Stimulated activated naive CD4-positive, alpha-beta T cell treated with Interleukin-2 at 50 U/mL for 16 hours (primary cell): Measurements from ENCODE around the gene TRIM60.
"Not testable (repeated sequence)": the region's sequence is repeated elsewhere in the genome, so short reads cannot be mapped to it uniquely, and the experiment has no call there.

ENCODE experiments used
- DNase-seq: peaks from one replicate; lab custom pipeline; 2025; lab: John Stamatoyannopoulos, UW

TRIM60 gene

DNA sequence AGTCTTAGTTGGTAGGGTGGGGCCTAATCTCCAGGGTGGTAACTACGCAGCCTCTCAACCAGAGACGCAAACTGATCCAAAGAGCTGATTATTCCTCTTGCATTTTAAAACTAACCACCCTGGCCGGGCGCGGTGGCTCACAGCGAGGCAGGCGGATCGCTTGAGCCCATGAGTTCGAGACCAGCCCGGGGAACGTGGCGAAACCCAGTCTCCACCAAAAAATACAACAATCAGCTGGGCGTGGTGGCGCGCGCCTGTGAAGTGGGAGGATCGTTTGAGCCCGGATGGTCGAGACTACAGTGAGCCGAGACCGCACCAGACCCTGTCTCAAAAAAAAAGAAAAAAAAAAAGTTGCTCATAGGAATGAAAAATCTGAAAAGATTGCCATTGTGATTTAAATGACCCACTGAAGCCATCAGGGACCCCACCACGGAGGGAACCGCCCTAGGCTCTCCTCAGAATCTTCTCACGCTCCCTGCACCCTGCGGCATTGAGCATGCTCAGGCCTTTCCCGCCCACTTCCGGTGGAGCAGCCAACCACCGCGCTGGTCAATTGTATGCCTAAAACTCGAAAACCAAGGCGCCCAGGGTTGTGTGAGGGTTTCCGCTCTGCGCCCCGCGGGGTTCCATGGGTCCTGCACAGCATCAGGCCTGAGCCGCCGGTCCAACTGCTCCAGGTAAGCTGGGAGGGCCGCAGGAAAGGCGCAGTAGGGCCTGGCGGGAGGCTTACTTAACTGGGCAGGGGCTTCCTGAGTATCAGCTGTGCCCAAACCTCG is at the start of gene TRIM60:
Gene TRIM60 (plus strand): TSS at position 564 of the 776 bp plus-strand sequence. CDS start 8,074 bp downstream, outside the sequence.
- no peak for DNase-seq

DNA sequence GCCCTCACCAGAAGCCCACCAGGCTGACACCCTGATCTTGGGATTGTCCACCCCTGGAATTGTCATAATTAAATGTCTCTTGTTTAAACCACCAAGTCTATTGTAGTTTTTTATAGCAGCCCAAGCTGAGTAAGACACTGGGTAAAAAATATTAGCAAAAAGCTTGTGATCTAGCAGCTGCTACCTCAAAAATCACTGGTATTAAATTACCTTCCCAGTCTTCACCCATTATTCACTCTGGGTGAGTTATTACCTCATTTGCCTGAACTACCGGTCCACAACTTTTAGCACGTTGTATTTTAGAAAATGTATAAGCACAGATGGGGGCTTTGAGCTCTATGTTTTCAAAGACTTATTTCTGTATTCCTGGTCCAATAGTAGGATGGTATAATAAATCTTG is 42.3 kb upstream of the TRIM60 start:
- DNase-seq, result no peak

DNA sequence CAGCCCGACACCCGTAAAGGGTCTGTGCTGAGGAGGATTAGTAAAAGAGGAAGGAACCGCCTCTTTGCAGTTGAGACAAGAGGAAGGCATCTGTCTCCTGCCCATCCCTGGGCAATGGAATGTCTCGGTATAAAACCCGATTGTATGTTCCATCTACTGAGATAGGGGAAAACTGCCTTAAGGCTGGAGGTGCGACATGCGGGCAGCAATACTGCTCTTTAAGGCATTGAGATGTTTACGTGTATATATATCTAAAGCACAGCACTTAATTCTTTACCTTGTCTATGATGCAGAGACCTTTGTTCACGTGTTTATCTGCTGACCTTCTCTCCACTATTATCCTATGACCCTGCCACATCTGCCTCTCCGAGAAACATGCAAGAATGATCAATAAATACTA is 41.0 kb upstream of the TRIM60 start:
- not testable (repeated sequence) for DNase-seq

DNA sequence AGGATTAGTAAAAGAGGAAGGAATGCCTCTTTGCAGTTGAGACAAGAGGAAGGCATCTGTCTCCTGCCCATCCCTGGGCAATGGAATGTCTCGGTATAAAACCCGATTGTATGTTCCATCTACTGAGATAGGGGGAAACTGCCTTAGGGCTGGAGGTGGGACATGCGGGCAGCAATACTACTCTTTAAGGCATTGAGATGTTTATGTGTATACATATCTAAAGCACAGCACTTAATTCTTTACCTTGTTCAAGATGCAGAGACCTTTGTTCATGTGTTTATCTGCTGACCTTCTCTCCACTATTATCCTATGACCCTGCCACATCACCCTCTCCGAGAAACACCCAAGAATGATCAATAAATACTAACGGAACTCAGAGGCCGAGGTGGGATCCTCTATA is 35.7 kb upstream of the TRIM60 start:
- not testable (repeated sequence) for DNase-seq

DNA sequence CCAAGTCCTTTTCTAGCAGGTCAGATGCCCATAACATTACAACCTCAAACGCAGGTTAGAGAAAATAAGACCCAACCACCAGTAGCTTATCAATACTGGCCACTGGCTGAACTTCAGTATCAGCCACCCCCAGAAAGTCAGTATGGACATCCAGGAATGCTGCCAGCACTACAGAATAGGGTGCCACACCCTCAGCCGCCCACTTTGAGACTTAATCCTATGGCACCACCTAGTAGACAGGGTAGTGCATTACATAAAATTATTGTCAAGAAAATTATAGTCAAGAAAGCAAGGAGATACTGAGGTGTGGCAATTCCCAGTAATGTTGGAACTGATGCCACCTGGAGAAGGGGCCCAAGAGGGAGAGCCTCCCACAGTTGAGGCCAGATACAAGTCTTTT is 34.5 kb upstream of the TRIM60 start:
- no peak for DNase-seq

DNA sequence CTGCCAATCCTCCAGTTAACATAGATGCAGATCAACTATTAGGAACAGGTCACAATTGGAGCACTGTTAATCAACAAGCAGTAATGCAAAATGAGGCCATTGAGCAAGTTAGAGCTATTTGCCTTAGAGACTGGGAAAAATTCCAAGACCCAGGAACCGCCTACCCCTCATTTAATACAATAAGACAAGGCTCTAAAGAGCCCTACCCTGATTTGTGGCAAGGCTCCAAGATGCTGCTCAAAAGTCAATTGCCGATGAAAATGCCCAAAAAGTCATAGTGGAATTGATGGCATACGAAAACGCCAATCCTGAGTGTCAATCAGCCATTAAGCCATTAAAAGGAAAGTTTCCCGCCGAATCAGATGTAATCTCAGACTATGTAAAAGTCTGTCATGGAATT is 33.9 kb upstream of the TRIM60 start:
- DNase-seq, result no peak

DNA sequence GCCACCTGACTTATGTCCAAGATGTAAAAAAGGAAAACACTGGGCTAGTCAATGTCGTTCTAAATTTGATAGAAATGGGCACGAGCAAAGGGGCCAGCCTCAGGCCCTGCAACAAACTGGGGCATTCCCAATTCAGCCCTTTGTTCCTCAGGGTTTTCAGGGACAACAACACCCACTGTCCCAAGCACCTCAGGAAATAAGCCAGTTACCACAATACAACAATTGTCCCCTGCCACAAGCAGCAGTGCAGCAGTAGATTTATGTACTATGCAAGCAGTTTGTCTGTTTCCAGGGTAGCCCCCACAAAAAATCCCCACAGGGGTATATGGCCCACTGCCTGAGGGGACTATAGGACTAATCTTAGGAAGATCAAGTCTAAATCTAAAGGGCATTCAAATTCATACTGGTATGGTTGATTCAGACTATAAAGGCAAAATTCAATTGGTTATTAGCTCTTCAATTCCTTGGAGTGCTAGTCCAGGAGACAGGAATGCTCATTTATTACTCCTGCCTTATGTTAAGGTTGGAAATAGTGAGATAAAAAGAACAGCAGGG is 33.2 kb upstream of the TRIM60 start:
- not testable (repeated sequence) for DNase-seq

DNA sequence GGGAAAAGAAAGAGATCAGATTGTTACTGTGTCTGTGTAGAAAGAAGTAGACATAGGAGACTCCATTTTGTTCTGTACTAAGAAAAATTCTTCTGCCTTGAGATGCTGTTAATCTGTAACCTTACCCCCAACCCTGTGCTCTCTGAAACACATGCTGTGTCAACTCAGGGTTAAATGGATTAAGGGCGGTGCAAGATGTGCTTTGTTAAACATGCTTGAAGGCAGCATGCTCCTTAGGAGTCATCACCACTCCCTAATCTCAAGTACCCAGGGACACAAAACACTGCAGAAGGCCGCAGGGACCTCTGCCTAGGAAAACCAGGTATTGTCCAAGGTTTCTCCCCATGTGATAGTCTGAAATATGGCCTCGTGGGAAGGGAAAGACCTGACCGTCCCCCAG is 29.8 kb upstream of the TRIM60 start:
- DNase-seq, result not testable (repeated sequence)

DNA sequence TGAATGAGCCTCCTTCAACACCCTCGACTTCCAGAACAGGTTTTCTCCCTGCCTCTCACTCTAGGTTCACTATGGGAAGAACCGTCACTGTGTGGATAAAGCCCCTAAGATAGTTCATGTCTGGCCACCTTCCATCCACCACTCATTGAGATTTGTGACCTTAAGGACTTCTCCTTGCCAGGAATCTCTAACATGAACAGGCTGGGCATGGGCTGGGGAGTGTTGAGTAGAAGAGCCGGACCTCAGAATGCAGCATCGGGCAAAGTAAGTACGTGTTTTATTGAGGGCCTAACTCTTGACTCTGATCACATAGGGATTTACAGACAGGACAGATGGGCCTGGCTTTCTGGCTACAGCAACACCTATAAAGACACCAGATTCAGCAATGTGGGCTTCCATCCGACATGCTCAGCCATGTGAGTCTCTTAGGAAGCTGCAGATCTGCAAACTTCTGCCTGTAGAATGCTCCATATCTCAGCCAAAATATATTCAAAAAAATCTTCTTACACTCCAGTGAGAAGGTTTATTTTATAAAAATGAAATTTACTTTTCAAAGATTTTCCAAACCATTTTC is 26.4 kb upstream of the TRIM60 start:
- no peak for DNase-seq

DNA sequence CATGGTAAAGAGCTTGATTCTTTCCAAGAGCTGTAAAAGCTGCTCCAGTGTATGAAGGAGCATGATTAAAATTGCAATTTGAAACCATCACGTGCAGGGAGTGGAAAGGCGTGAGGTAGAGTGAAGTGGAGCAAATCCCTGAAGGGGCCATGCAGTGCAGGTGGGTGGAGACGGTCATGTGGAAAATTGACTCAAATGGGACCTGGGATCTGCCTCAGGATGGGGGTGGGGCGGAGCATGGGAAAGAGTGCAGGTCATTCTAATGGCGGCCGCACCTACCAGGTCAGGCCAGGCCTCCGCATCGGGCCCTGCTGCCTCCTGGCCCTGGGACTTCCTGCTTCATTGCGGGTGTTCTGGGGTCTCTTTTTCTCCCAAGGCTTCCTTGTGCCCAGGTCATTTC is 25.3 kb upstream of the TRIM60 start:
- DNase-seq, result no peak

DNA sequence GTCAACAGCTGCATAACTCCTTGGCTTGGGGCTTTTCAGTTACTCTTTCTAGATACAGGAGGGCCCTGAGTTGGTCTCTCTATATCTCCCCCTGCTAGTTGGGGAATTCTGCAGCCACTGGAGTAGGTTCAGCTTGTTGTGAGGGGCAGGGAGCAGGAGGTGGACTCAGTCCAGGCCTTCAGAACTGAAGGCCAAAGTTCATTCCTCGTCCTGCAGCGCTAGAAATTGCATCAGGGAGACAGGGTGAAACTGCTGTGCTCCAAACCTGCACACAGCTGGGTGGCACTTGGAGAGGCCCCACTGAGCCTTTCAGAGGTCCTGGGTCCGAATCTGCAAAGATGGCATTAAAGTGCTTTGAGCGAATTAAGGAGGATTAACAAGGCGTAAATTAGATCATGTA is 24.9 kb upstream of the TRIM60 start:
- no peak for DNase-seq

DNA sequence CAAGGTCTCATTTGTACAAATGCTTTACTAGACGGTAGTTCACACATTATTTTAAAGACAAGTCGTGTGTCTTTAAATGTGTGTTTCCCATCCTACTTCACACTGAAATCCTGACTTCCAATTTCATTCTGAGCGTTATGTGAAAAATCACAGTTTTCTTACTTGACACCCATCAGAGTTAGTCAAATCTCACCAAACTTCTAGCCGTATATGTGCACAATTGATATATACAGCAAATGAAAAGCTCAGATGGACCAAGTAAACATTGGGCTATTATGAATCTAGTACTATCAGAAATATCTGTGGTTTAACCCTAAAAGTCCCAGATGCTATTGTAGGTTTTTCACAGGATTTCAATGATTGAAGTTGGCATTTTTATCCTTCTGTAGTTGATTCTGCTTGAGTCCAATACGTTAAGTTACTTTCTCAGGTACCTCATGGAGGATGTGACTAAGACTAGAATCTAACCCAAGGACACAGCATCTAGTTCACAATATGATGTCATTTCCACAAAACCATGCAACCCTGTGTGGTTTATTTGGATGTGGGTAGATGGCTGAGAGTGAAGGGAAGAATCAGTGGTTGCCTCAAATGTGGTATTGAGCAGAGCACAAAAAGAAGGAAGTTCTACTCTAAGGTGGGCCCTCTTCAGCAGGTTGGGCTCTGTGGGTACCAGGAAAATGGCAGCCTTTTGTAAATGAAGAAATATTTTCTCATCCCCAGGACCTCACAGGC is 22.1 kb upstream of the TRIM60 start:
- no peak for DNase-seq

DNA sequence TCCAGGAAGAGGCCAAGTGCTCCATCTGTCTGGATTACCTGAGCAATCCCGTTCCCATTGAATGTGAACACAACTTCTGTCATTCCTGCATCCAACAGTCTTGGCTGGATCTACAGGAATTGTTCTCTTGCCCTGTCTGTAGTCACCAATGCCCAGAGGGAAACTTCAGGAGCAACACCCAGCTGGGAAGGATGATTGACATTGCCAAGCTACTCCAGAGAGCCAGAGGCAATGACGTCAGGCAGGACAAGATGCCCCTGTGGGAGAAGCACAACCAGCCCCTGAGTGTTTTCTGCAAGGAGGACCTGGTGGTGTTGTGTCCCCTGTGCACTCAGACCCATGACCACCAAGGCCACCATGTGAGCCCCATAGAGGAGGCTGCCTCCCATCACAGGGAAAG is 21.3 kb upstream of the TRIM60 start:
- no peak for DNase-seq

DNA sequence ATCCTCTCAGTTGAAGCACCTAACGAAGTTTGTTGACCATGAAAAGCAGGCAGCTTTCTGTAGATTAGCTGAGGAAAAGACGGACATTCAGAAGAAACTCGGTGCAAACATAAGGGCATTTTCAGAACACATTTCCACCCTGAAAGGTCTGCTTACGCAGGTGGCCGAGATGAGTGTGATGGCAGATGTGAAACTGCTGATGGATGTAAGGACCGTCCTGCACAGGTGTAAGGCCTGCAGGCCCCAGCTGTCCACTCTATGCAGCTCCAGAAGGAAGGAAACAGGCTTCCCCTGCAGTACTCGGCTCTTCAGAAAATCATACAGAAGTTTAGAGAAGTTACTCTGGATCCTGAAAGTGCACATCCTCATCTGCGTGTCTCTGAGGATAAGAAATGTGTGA is 20.8 kb upstream of the TRIM60 start:
- DNase-seq, result no peak

DNA sequence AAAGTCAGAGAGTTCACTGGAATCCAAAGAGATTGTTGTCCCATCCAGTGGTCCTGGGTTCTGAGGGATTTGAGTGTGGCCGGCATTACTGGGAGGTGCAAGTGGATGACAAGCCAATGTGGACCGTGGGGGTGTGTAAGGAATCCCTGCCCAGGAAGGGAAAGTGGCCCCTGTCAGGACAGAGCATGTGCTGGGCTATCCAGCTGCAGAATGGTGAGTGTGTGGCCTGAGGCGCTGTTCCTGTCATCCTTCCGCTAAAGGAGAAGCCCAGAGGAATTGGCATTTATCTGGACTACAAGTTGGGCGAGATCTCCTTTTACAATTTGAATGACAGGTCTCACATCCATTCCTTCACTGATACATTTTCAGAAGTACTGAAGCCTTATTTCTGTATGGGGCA is 20.4 kb upstream of the TRIM60 start:
- DNase-seq, result no peak

DNA sequence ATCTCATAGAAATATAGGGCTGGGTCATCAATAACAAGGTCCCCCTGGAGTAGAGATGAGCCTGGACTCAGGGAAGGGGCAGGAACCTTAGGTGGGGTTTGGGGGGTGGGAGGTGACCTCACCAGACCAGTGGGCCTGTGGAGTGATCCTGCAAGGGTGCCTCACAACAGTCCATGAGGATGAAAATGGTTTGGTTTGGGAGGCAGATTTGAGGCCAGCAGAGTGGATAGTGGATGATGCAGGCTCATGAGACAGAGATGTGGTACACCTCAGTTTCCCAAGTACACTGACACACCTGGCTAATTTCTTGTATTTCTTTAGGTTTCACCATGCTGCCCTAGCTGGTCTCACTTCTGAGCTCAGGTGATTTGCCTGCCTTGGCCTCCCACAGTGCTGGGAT is 18.1 kb upstream of the TRIM60 start:
- DNase-seq, result no peak

DNA sequence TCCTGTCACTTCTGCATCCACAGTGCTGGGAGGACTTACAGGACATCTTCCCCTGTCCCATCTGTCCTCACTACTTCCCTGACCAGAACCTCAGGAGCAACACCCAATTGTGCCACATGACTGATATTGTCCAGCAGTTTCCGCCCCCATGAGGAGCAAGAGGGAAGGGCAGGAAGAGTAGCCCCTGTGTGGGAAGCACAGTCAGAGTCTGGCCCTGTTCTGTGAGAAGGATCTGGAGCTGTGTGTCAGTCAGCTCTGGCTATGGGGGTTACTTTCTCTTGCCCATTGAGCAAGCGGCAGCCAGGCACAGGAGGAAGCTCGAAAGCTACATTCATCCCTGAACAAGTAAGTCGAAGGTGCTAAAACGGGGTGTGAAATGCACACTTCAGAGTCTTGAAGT is 14.8 kb upstream of the TRIM60 start:
- DNase-seq, result no peak

DNA sequence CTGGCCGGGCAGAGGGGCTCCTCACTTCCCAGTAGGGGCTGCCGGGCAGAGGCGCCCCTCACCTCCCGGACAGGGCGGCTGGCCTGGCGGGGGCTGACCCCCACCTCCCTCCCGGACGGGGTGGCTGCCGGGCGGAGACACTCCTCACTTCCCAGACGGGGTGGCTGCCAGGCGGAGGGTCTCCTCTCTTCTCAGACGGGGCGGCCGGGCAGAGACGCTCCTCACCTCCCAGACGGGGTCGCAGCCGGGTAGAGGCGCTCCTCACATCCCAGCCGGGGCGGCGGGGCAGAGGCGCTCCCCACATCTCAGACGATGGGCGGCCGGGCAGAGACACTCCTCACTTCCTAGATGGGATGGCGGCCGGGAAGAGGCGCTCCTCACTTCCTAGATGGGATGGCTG is 11.8 kb upstream of the TRIM60 start:
- DNase-seq, result not testable (repeated sequence)

DNA sequence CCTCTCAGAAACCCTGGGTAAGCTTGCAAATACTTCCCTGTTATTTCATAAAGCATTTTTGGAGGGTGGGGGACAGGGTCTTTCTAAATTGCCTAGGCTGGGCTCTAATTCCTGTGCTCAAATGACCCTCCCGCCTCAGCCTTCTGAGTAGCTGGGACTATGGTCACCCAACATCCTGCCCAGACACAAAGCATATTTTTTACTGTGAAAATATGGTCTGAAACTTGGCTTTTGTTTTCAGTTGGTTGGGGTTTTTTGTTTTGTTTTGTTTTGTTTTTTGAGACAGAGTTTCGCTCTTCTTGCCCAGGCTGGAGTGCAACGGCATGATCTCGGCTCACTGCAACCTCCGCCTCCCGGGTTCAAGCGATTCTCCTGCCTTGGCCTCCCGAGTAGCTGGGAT is 6.0 kb upstream of the TRIM60 start:
- DNase-seq, result not testable (repeated sequence)

DNA sequence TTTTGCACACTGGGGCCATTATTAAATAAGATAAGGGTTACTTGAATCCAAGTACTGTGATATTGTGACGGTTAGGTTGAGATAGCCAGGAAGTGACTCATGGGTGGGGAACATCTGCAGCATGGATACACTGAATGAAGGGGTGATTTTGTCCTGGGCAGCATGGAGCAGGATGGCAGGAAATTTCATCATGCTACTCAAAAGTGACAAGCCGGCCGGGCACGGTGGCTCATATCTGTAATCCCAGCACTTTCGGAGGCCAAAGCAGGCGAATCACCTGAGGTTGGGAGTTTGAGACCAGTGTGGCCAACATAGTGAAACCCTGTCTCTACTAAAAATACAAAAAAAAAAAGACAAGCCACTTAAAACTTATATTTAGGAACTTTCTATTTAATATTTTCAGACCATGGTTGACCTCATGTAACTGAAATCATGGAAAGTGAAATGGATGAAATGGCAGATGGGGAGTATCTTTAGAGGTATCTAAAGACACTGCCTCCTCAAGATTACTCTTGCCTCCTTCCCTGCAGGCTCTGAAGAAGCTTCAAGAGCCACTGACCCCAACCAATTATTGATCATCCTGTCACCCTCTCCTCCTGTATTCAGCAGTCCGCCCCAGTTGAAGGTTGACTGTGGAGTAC is 3.9 kb upstream of the TRIM60 start:
- no peak for DNase-seq

DNA sequence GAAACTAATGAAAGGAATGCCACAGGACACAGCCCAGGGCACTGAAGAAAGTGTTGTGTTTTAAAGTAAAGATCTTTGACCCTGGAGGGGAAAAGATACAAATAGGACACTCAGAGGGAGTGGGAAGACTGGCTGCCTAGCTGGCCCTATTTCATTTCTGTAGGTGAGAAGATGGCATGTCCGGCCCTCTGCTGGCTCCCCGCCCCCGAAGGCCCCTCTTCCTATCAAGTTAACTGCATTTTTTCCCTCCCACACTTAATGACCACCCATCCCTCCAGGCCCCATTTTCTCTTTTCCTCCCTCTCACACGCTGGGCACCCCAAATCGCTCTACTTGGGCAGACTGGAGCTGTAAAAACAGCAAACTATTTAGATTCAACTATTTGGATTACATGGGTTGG is 16.4 kb downstream of the TRIM60 start:
- DNase-seq, result no peak

DNA sequence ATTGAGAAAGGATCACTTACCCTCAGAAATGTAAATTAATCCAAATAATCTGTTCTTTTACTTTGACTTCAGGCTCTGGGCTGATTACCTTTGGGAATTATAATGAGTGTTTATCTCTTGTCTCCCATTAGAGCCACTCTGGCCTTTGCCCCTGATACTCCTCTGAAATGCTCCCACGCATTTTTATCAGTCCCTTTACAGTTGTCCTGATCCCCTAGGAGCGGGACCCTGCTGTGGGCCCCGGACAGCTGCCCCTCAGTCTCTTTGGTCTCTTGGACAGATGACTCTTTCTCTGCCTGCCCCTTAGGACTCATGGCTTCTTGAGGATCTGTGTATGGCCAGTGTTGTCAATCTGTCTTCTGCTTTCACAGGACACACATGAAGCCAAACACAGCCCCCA is 20.8 kb downstream of the TRIM60 start:
- no peak for DNase-seq
